ENCODE measurements around the gene LPXN. TPM values are rescaled to one million over a fixed set of nuclear protein-coding genes. Genes with fewer than 3 reads are reported as not detected.

The LPXN gene
- total RNA-seq (2022) (7.6 and 7.8 TPM in 2 replicates), Bru-seq, nascent RNA (percentile 70 among the genes with signal in this experiment), BruChase-seq, experiment 1, labeled RNA remaining after a 6-hour chase (percentile 57 among the genes with signal in this experiment), BruChase-seq, experiment 2, labeled RNA remaining after a 2-hour chase (percentile 69 among the genes with signal in this experiment)
- long read RNA-seq, partial matches to known transcripts: 2 of 17 reads
- long read RNA-seq, other reads (novel, unspliced or antisense): 14 of 17 reads

DNA sequence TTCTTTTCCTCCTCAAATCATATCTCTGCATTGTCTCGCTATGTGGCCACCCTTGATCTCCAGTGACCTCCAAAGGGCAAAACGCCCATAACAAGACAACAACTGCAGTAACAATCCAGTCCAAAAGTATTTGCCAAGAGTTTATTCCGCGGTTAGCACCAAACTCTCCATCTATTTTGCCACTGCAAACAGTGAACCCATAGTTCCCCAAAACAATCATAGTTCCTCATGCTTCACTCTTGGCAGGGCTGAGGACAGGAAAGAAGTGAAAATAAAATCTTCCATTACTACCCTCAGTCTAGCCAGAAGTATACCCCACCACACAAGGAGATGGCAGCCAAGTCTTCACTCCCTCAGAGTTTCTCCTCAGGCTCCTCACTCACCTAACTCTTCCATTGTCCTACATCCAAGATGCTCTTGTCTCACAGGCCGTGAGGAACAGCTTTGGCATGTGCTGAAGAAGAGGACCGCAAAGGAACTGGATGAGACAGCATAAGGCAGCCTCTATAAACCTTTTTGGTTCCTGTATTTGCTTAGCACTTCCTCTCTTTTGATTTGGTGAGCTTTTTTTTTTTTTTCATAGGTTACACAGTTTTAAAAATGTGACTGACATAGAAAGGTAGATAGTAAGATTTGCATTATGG lies at the start of gene LPXN:
Gene LPXN (minus strand): TSS at position 480 of the 644 bp plus-strand sequence. CDS start 84 bp downstream, at position 396.
- H3K27me3 Mint-ChIP-seq (ENCODE audit: insufficient read depth, unreplicated experiment): no peaks in the 10 kb centered on the region
- TF ChIP-seq, protein P1, sequence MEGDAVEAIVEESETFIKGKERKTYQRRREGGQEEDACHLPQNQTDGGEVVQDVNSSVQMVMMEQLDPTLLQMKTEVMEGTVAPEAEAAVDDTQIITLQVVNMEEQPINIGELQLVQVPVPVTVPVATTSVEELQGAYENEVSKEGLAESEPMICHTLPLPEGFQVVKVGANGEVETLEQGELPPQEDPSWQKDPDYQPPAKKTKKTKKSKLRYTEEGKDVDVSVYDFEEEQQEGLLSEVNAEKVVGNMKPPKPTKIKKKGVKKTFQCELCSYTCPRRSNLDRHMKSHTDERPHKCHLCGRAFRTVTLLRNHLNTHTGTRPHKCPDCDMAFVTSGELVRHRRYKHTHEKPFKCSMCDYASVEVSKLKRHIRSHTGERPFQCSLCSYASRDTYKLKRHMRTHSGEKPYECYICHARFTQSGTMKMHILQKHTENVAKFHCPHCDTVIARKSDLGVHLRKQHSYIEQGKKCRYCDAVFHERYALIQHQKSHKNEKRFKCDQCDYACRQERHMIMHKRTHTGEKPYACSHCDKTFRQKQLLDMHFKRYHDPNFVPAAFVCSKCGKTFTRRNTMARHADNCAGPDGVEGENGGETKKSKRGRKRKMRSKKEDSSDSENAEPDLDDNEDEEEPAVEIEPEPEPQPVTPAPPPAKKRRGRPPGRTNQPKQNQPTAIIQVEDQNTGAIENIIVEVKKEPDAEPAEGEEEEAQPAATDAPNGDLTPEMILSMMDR (IDR thresholded peaks at IDR 0.05; ENCODE audit: unreplicated experiment): no peak
- H3K9me3 Mint-ChIP-seq (ENCODE audit: unreplicated experiment): no peaks in the 10 kb centered on the region
- CTCF ChIA-PET: interaction anchor here (0.7 to 3.8 kb wide), 13 partner anchors 7 to 597 kb away, joined by 3 to 41 read pairs (median 10); partner anchors contain the start of gene DTX4
- POLR2A ChIA-PET: interaction anchor here (0.6 to 6.4 kb wide), 5 partner anchors 11 to 777 kb away, joined by 3 to 89 read pairs (median 4); no protein-coding TSS in a partner anchor
- peak; percentile 24 for DNase-seq (ENCODE audit: unreplicated experiment)
- no TSS peak for BruUV-seq (replicated peaks)
- intact Hi-C loops (cut with micrococcal nuclease): loop anchor here (5.0 kb wide), 4 partner anchors 197 to 1042 kb away; partner anchors contain the start of genes FAM111A and OSBP
- H3K4me1 Mint-ChIP-seq (ENCODE audit: insufficient read depth, unreplicated experiment): peaks cover 27% of the 10 kb centered on the region
- peak within 1 kb of the TSS; percentile 100 for H3K4me3 Mint-ChIP-seq (ENCODE audit: unreplicated experiment)
- H3K27ac Mint-ChIP-seq (ENCODE audit: low read depth, unreplicated experiment): peak within 1 kb of the TSS; percentile 100
- peaks cover 6% of the 10 kb centered on the region for H3K36me3 Mint-ChIP-seq (ENCODE audit: insufficient read depth, unreplicated experiment)

DNA sequence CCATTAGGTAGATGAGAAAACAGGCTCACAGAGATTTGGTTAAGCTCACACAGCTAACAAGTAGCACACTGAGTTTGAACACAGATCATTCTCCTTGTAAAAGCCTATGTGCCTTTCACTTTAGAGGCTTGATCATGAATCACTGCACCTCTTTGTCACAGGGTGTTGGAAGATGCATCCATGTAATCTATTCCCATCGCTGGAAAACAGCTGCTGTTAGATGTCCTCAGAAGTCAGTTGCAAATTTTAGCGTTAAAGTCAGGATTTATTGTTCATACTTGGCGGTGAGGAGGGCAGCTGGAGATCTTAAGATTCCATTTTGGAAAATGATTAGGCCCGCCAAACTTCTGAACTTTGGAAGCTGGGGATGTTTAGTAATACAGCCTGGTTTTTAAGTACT lies 49.4 kb upstream of the LPXN start:
- no peak for DNase-seq (ENCODE audit: unreplicated experiment)
- peaks cover 42% of the 10 kb centered on the region for H3K36me3 Mint-ChIP-seq (ENCODE audit: insufficient read depth, unreplicated experiment)
- intact Hi-C loops (cut with micrococcal nuclease): no loop called here
- no TSS peak for BruUV-seq (replicated peaks)
- peak overlapping the region; percentile 7 for H3K27ac Mint-ChIP-seq (ENCODE audit: low read depth, unreplicated experiment)
- POLR2A ChIA-PET: interaction anchor here (0.5 to 7.1 kb wide), 3 partner anchors 15 to 1294 kb away, joined by 3 to 89 read pairs (median 4); partner anchors contain the start of gene LPXN
- H3K9me3 Mint-ChIP-seq (ENCODE audit: unreplicated experiment): no peaks in the 10 kb centered on the region
- CTCF ChIA-PET: interaction anchor here (0.5 to 1.8 kb wide), 3 partner anchors 21 to 1098 kb away, joined by 3 to 9 read pairs (median 3); no protein-coding TSS in a partner anchor
- H3K4me3 Mint-ChIP-seq (ENCODE audit: unreplicated experiment): no peak overlapping the region
- H3K27me3 Mint-ChIP-seq (ENCODE audit: insufficient read depth, unreplicated experiment): no peaks in the 10 kb centered on the region
- peaks cover 31% of the 10 kb centered on the region for H3K4me1 Mint-ChIP-seq (ENCODE audit: insufficient read depth, unreplicated experiment)
- TF ChIP-seq, protein P1 (IDR thresholded peaks at IDR 0.05; ENCODE audit: unreplicated experiment): no peak

DNA sequence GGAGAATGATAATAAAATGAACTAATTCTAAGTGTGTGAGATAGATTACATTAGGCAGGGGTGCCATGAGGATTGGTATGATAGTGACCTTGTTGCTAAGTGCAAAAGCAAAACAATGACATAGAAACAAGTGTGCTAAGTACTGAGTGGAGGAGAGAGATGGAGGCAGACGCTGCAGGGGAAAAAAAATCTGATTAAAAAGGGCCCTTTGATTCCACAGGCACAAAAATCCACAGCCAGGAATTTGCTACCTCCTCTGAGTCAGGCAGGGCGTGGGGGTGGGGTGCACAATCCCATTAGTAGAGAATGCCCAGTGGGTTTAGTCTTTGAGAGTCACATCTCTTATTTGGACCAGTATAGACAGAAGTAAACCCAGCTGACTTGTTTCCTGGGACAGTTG lies 46.7 kb upstream of the LPXN start, which contains the start of gene CNTF:
Gene CNTF (plus strand): TSS at position 322 of the 400 bp plus-strand sequence. CDS start 88 bp downstream, outside the sequence.
- Mint-ChIP-seq H3K9me3 (ENCODE audit: unreplicated experiment) (no peaks in the 10 kb centered on the region), H3K27me3 (ENCODE audit: insufficient read depth, unreplicated experiment) (no peaks in the 10 kb centered on the region), H3K36me3 (ENCODE audit: insufficient read depth, unreplicated experiment) (peaks cover 61% of the 10 kb centered on the region), H3K4me1 (ENCODE audit: insufficient read depth, unreplicated experiment) (peaks cover 30% of the 10 kb centered on the region), H3K4me3 (ENCODE audit: unreplicated experiment) (no peak within 1 kb of the TSS), H3K27ac (ENCODE audit: low read depth, unreplicated experiment) (peak within 1 kb of the TSS; percentile 54)
- intact Hi-C loops (cut with micrococcal nuclease): no loop called here
- no peak for DNase-seq (ENCODE audit: unreplicated experiment)
- ChIA-PET POLR2A (no interaction called here), CTCF (interaction anchor here (1.0 to 1.3 kb wide), 3 partner anchors 40 to 514 kb away, joined by 4 to 5 read pairs (median 4); no protein-coding TSS in a partner anchor)
- BruUV-seq (replicated peaks): no TSS peak
- TF ChIP-seq, protein P1 (IDR thresholded peaks at IDR 0.05; ENCODE audit: unreplicated experiment): no peak

Data from MCF 10A (cell line).